NCI-H510A (cell line): ENCODE measurements around the gene KIAA2012.
A peak's percentile ranks its signal among the peaks of the same experiment; 100 is the strongest.

Source experiments
- DNase-seq: peaks from one replicate; lab custom pipeline; 2025; lab: John Stamatoyannopoulos, UW

The KIAA2012 gene

DNA sequence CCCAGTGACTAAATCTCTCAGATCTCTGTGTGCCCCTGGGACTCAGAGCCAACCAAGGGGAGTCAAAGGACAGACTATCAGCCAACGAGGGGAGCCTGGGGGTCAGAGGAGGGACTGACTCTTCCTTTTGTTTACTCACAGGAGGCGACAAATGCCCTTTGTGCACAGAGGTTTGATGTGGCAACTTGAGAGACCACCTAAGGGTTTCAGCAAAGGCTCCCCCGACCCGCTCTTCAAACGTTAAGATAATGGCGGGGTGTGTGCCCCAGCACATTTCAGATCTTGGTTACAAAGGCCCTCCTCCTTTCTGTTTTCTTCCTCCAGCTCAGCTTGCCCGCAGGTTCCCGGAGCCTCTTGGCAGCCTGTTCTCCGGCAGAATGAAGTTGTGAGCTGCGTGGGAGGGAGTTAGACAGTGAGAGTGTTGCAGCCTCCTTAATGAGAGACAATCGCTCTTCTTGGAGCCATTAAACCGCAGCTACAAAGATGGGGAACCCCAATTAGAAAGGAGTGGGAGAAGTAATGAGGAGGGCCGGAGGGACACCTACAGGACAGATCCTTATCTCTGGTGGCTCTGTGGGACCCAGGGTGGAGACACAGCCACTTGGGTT, 76.2 kb downstream of the KIAA2012 start:
- DNase-seq = no peak

DNA sequence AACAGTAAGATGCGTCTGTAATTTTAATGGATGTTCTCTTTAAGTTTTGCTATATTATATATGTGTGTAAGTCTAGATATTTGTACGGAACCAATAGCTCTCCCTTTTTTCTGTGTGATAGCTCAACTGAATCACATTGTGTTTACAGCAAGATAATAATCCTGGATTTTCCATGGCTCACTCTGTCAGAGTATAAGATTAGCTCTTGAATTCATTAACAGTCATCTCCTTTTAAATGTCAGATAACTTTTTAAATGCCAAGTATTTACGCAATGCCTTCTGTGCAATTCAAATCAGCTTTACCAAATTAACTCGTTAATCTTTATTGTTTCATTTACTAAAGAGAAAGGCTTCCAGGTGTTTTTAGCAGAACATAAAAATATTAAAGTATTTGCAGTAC, 76.9 kb downstream of the KIAA2012 start:
- DNase-seq = no peak

- DNase-seq = no peak
These were observed 79.2 kb downstream of the KIAA2012 start for GRCh38 chr2:202152104-202152715.

DNA sequence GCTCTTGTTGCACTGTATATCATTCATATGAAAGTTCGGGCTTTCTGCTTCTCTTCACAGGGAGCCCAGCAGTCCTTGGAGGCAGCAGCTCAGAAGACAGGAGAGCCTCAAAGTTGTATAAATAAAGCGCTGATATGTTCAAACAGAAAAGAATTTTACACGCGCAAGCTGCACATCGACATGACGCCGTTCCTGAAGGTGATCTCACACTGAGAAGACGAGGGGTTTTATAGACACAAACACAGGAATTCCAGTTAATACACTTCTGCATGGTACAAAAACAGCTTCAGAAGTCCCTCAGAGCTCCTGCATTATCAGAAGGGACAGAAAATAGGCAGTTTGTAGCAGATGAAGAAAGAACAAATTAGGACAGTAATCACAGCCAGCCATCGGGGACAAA, 81.6 kb downstream of the KIAA2012 start:
- DNase-seq = no peak

GRCh38 chr2:202157211-202157990, 84.3 kb downstream of the KIAA2012 start:
- DNase-seq = no peak

DNA sequence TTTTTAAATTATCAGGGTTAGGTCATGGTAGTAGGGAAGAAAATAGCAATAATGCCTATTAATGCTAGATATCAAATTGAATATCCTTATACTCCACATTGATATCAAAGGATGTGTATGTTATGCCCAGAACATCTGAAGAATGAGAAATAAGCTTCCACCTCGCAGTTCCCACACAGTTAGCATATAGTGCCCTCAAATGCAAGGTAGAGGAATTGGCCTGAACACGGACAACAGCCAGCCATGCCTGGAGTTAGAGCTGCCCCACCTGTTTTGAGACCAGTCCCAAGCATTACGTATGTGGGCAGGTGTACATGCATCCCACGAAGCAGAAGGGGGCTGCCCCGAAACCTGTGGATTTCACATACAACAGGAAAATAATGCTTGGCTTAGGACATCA, 85.7 kb downstream of the KIAA2012 start:
- DNase-seq = no peak

GRCh38 chr2:202161151-202161835, 88.2 kb downstream of the KIAA2012 start:
- no peak for DNase-seq

DNA sequence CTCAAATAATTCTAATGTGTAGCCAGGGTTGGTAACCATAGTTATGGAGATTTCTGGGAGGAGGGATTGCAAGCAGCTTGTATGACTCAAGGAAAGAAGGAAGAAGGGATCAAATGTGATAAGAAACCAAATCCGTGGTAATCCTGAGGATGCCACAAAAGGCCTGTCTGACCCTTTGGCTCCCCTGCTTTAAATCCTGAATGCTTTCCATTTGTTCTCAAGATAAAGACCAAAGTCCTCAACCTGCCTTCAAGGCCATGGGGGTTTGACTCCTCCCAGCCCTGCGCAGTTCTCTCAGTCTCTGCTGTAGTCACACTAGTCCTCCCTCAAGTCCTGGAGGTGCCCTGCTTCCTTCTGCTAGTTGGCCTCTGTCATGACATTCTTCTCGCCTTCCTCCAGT, 91.4 kb downstream of the KIAA2012 start:
- DNase-seq = no peak

- no peak for DNase-seq
These were observed 92.2 kb downstream of the KIAA2012 start for GRCh38 chr2:202165208-202165607.

GRCh38 chr2:202165945-202166344, 92.9 kb downstream of the KIAA2012 start:
- DNase-seq = no peak

DNA sequence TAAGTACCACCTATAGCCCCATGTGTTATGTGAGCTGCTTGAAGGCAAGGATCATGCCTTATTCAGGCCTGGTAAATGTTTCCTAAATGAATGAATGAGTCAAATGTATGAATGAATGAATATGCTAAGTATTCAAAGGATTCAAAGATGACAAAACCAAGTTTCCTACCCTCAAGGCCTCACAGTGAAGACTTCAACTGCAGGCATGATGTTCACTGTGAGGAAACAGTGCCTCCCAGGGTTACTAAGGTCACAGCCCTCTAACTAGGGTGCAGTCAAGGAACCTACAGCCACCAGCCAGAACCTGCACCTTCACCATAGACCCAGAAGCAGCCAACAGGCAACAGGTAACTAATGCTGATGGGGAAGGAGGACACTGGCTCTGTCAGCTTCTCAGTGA, 96.1 kb downstream of the KIAA2012 start:
- DNase-seq = no peak

DNA sequence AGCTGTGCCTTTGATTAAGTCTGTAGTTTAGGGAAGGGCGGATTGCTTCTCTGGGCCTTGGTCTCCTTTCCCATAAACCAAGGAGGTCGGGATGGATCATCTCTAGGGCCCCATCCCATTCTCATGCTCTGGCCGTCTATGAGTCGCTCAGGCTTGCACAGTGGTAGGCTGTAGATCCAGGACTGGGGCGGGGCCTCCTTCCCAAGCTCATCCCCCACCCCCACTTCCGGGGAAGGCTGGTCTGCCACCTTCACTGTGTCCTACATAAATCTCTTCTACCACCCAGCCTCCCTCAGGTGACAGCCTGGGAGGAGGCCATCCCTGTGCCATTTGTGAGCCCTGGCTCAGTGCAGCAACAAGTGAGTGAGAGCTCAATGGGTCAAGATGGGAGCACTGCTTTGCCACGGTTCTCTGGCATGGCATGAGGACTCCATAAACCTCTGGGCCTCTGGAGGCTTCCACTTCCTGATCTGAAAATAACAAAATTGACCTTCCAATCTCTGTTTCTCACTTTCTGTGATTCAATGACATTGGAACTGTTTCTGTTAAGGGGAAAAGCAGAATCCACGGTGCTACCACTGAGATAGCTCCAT, 96.9 kb downstream of the KIAA2012 start:
- no peak for DNase-seq

DNA sequence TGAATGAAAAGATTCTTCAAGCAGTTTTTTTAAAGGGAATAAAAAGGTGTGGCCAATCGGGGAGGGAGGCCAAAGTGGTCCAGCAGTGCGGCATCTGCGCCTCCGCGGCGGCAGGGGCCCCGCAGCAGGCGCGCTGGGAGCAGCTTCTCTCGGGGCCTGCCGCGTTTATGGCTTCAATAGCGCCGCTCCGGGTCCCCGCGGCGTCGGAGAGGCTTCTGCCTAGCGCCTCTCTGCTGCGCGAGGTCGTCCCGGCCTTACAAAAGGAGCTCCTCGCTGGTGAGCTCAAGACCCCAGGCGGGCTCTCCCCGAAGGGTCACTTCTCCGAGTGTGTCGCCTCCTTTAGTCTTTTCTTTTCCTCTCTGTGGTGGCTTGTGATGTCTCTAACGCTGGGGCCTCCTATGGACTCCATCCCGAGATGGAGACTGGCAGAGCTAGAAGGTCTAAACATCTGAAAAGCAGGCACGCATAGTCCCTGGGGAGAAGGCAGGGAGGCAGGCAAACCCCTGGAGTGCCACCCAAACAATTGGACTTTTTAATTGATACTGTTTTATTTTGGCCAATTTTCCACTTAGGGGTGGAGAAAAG, 98.3 kb downstream of the KIAA2012 start:
- DNase-seq = peak; percentile 37

DNA sequence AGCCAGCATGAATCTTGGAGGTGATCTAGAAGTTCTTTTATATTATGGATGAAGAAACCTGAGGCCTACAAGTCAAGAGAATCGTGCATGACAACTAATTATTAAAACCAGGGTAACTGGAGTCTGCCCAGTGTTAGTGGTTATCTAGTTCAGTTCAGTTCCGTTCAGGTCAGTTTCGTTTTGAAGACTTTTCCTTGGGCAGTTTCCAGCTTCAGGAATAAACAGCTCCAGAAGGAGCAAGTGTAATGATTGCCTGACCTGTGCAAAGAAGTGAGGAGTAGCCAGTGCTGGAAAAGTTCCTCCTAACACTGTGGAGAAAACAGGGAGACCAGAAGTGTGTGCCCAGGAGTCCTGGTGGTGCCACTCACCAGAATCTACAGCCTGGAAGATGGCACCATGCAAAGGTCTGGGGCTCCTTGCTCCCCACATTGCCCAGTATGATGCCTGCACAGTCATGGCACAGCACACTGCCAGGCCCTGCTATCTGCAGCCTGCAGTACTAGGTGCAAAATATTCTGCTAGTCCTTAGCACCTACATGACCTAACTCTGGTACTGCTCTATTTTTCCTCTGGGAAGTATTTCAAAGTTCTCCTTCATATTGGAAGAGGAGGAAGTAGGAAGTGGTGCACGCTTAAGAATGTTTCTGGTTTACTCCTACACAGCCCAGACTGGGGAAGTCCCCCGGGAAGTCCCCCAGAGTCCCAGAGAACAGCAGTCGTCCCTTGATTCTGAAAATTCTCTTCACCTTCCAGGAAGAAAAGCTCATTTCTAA, 99.6 kb downstream of the KIAA2012 start:
- no peak for DNase-seq

GRCh38 chr2:202178346-202178958, 105.4 kb downstream of the KIAA2012 start:
- no peak for DNase-seq

DNA sequence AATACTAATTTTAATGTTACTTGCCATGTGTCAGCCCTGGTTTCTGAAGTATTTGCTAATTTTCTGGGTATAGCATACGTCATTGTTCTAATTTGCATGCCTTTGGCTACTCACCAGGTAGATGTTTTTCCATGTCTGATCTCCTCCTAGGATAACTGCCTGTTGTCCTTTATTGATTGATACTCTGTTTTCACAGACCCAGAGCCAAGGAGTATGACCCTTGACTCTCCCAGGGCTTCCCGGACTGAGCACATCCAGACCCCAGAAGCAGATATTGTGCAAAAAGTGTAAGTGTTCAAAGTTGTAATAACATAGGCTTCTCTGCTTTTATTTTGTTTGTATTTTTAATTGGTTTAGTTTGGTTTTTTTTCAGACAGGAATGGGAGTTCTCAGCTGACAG, 111.5 kb downstream of the KIAA2012 start:
- no peak for DNase-seq

DNA sequence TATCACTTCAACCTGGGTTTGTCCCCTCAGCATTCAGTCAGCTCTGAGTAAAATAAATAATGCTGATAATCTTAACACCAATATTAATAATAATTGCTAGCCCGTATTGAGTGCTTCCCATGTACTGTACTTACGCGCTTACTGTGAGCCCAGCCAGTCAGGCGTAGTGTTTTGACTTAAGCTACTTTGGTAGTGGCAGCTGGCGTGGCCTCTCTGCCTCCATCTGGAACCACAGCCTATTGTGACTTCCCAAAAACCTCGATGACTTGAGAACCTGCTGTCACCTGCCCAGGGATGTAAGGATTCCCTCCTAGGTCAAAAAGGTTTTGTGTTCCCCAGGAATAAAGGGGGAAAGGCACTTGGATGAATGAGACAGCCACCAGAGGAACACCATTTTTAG, 112.1 kb downstream of the KIAA2012 start:
- no peak for DNase-seq

- DNase-seq = no peak
These were observed 113.7 kb downstream of the KIAA2012 start for GRCh38 chr2:202186641-202187202.

- no peak for DNase-seq
These were observed 114.5 kb downstream of the KIAA2012 start for GRCh38 chr2:202187570-202187969.

GRCh38 chr2:202193305-202193704, 120.2 kb downstream of the KIAA2012 start:
- no peak for DNase-seq
